ENCODE results near the gene TICAM2. TPM values are rescaled to one million over a fixed set of nuclear protein-coding genes. Genes with fewer than 3 reads are reported as not detected.

Gene TICAM2
- total RNA-seq, 1 experiment from 2014 or later, result 0.24 TPM

DNA sequence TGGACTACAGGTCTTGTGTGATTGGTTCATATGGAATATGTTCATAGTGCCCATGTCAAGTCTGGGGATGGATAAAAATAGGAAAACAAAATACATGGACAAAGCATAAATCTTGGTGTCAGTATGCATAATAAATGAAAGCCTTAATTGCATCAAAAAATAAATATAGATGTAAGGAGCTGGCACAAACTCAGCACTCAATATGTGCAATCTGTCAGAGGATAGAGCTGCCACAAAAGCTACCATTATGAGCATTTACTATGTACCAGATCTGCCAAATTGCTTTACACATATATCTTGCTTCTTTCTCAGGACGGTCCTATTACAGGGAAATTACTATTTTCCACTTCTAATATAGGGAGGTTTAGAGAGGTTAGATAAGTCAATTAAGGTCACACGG lies 41.8 kb upstream of the TICAM2 start:
- Histone ChIP-seq H3K79me2 (ENCODE audit: insufficient read depth, low read length) (no peaks in the 10 kb centered on the region), H3K4me2 (ENCODE audit: insufficient read depth, insufficient read length, low read length) (no peak overlapping the region), H3K23ac (ENCODE audit: insufficient read length, low read depth, low read length) (no peak overlapping the region), H3K18ac (ENCODE audit: insufficient read length, low read depth, low read length) (no peak overlapping the region), H3K14ac (ENCODE audit: insufficient read depth, low read length) (no peak overlapping the region), H3K27me3 (ENCODE audit: insufficient read depth, low read length) (no peaks in the 10 kb centered on the region), H3K79me1 (ENCODE audit: insufficient read depth, low read depth, low read length, poor library complexity, severe bottlenecking) (no peaks in the 10 kb centered on the region), H3K9me3 (ENCODE audit: control insufficient read depth, low read depth, low read length) (no peaks in the 10 kb centered on the region), H4K5ac (ENCODE audit: insufficient read length, low read depth, low read length) (no peak overlapping the region), H3K56ac (ENCODE audit: insufficient read length, low read depth, low read length) (no peak overlapping the region), H2BK15ac (ENCODE audit: low read depth, low read length) (no peak overlapping the region), H3T11ph (ENCODE audit: low read length) (no peak overlapping the region), H3K23me2 (ENCODE audit: insufficient read length, low read depth, low read length, poor library complexity, severe bottlenecking) (no peaks in the 10 kb centered on the region), H3K9ac (ENCODE audit: extremely low read depth, insufficient read length, low read length) (no peak overlapping the region), H2BK12ac (ENCODE audit: insufficient read length, low read depth, low read length) (no peak overlapping the region), H2BK20ac (ENCODE audit: low read depth, low read length, poor library complexity, severe bottlenecking) (no peak overlapping the region), H4K8ac (replicated peaks; ENCODE audit: insufficient read length, low read depth, low read length) (no peak overlapping the region), H4K91ac (ENCODE audit: insufficient read length, low read depth, low read length) (no peak overlapping the region), H4K20me1 (ENCODE audit: control insufficient read depth, insufficient read depth, insufficient read length) (no peaks in the 10 kb centered on the region), H3K4me1 (ENCODE audit: insufficient read depth, low read length) (no peaks in the 10 kb centered on the region; the same call in 1 of the 2 replicates), H2AFZ (ENCODE audit: low read length) (no peak overlapping the region), H2BK5ac (ENCODE audit: insufficient read length, low read length) (no peak overlapping the region), H3K27ac (ENCODE audit: insufficient read length, low read depth, low read length) (no peak overlapping the region), H2AK5ac (ENCODE audit: insufficient read length, low read length) (no peak overlapping the region), H3K4ac (ENCODE audit: low read depth, low read length) (no peak overlapping the region), H2BK120ac (ENCODE audit: low read depth, low read length, poor library complexity, severe bottlenecking) (no peak overlapping the region)
- Mint-ChIP-seq H3K27ac (no peak overlapping the region), H3K9me3 (no peaks in the 10 kb centered on the region), H3K27me3 (ENCODE audit: low read depth) (no peaks in the 10 kb centered on the region), H3K36me3 (ENCODE audit: insufficient read depth in 1 of 3, low read depth in 3 of 3) (no peaks in the 10 kb centered on the region), H3K4me1 (peaks cover 9 to 12% of the 10 kb centered on the region in 2 experiments), H3K4me3 (no peak overlapping the region)
- WGBS (ENCODE audit: extremely low coverage, insufficient read length, low lambda C conversion rate), result no CpG with 5 or more reads among the region's 2 CpGs
- DNase-seq, result no peak
- TF ChIP-seq, protein P1, sequence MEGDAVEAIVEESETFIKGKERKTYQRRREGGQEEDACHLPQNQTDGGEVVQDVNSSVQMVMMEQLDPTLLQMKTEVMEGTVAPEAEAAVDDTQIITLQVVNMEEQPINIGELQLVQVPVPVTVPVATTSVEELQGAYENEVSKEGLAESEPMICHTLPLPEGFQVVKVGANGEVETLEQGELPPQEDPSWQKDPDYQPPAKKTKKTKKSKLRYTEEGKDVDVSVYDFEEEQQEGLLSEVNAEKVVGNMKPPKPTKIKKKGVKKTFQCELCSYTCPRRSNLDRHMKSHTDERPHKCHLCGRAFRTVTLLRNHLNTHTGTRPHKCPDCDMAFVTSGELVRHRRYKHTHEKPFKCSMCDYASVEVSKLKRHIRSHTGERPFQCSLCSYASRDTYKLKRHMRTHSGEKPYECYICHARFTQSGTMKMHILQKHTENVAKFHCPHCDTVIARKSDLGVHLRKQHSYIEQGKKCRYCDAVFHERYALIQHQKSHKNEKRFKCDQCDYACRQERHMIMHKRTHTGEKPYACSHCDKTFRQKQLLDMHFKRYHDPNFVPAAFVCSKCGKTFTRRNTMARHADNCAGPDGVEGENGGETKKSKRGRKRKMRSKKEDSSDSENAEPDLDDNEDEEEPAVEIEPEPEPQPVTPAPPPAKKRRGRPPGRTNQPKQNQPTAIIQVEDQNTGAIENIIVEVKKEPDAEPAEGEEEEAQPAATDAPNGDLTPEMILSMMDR (conservative IDR thresholded peaks at IDR 0.05), result no peak

Data from H9 (cell line).